Hepatocyte (in vitro differentiated cells): ENCODE data around the gene LAMB3. TPM values are rescaled to one million over a fixed set of nuclear protein-coding genes. Genes with fewer than 3 reads are reported as not detected.

ENCODE experiments used
- DNase-seq: peaks from one replicate; pipeline ENCODE4 v3.0.0-alpha.2; 2016; ENCODE audit warnings: low spot score
- H2AFZ ChIP-seq: fragments of 200-600 bp; sonication (generic); 2 replicates; pipeline ENCODE4 v1.6.0; 2016; ENCODE audit warnings: antibody characterized with exemption, mild to moderate bottlenecking
- H3K27ac ChIP-seq: fragments of 200-600 bp; sonication (generic); 2 replicates; pipeline ENCODE4 v1.5.1; 2016; ENCODE audit warnings: mild to moderate bottlenecking
- H3K27me3 ChIP-seq: fragments of 200-600 bp; sonication (generic); 2 replicates; pipeline ENCODE4 v1.6.1; 2016
- H3K36me3 ChIP-seq: fragments of 200-600 bp; sonication (generic); replicated peaks from 2 replicates; pipeline ENCODE4 v1.5.1; 2016; ENCODE audit warnings: low read depth; ENCODE audit not compliant: insufficient read depth
- H3K4me1 ChIP-seq: fragments of 200-600 bp; sonication (generic); 2 replicates; pipeline ENCODE4 v1.5.1; 2016; ENCODE audit warnings: mild to moderate bottlenecking, moderate library complexity; ENCODE audit not compliant: insufficient read depth
- H3K4me2 ChIP-seq: fragments of 200-600 bp; sonication (generic); 2 replicates; pipeline ENCODE4 v1.6.0; 2016
- H3K4me3 ChIP-seq: fragments of 200-600 bp; sonication (generic); 2 replicates; pipeline ENCODE4 v1.5.1; 2016; ENCODE audit warnings: mild to moderate bottlenecking
- H3K79me2 ChIP-seq: fragments of 200-600 bp; sonication (generic); 2 replicates; pipeline ENCODE4 v1.6.0; 2017; ENCODE audit warnings: mild to moderate bottlenecking
- H3K9me2 ChIP-seq: fragments of 200-600 bp; sonication (generic); replicated peaks from 2 replicates; pipeline ENCODE4 v1.6.0; 2017; ENCODE audit warnings: mild to moderate bottlenecking; ENCODE audit not compliant: insufficient read depth
- H3K9me3 ChIP-seq: fragments of 200-600 bp; sonication (generic); 2 replicates; pipeline ENCODE4 v1.5.1; 2016; ENCODE audit warnings: low read depth, mild to moderate bottlenecking
- H4K20me1 ChIP-seq: fragments of 200-600 bp; sonication (generic); 2 replicates; pipeline ENCODE4 v1.6.0; 2016; ENCODE audit warnings: mild to moderate bottlenecking; ENCODE audit not compliant: insufficient read depth, poor library complexity, severe bottlenecking
- EZH2 ChIP-seq: fragments of 200-600 bp; sonication (generic); IDR thresholded peaks from 2 replicates; pipeline ENCODE4 v1.6.1; 2016; ENCODE audit warnings: antibody characterized with exemption, mild to moderate bottlenecking, borderline replicate concordance
- EZH2phosphoT487 ChIP-seq: fragments of 200-600 bp; sonication (generic); IDR thresholded peaks from one replicate; pipeline ENCODE4 v1.6.1; 2018; ENCODE audit warnings: antibody characterized with exemption, mild to moderate bottlenecking, low read depth, moderate library complexity; ENCODE audit not compliant: unreplicated experiment, severe bottlenecking
- WGBS: methylation state at CpG from one replicate; pipeline ENCODE4 v1.1.6; 2016; ENCODE audit warnings: low lambda C conversion rate; ENCODE audit errors: missing lambda C conversion rate; 5-methylcytosine and 5-hydroxymethylcytosine counted together
- polyA plus RNA-seq: library from polyadenylated mRNA; unstranded; fragments of >200 nt; fragmentation: Nextera tagmentation; extraction: Ambion mirVana; gene quantifications from 2 replicates; pipeline ENCODE4 v1.2.1, GENCODE V29; 2016
- total RNA-seq: library from RNA; depleted of rRNA; stranded (reverse); fragments of >200 nt; gene quantifications from 2 replicates; pipeline ENCODE4 v1.2.3, GENCODE V29; 2014
- TF ChIP-seq, protein P1 (sequence below): fragments of 200-600 bp; sonication (generic); IDR thresholded peaks from 2 replicates; pipeline ENCODE4 v1.5.1; 2016; ENCODE audit warnings: antibody characterized with exemption, mild to moderate bottlenecking; ENCODE audit not compliant: poor library complexity

The LAMB3 gene
- total and polyA plus RNA-seq, 2 experiments from 2014 or later = 55.9 to 76.9 TPM

DNA sequence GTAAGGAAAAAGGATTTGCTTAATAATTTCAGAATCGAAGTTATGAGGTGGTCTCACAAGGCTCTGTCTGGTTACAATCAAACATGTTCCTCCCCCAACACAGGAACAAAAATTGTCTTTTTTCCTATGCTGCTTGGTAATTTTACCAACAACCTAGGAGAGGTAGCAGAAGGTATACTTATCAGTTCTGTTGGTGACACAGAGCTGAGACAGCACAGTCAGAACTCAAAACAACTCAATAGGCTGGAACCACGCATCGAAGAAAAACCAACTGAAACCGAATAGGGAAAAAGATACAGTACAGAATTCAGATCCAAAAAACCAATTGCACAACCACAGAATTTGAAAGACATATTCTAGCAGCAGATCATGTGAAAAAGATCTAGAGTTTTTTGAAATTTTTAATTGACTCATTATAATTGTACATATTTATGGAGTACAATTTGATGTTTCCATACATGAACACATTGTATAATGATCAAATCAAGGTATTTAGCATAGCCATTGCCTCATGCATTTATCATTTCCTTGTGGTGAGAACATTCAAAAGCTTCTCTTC lies 26.8 kb upstream of the LAMB3 start:
- no peaks in the 10 kb centered on the region for H3K36me3 ChIP-seq
- 94% methylated on average over 4 of the region's 4 CpGs for WGBS

DNA sequence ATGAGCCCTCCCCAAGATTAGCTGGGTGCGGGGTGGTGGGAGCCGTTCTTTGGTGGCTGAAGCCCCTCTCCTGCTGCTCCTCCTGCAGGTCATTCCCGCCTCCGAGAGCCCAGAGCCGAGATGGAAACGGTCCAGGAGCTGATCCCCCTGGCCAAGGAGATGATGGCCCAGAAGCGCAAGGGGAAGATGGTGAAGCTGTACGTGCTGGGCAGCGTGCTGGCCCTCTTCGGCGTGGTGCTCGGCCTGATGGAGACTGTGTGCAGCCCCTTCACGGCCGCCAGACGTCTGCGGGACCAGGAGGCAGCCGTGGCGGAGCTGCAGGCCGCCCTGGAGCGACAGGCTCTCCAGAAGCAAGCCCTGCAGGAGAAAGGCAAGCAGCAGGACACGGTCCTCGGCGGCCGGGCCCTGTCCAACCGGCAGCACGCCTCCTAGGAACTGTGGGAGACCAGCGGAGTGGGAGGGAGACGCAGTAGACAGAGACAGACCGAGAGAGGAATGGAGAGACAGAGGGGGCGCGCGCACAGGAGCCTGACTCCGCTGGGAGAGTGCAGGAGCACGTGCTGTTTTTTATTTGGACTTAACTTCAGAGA lies 23.4 kb upstream of the LAMB3 start:
- no peak overlapping the region for H3K27ac ChIP-seq
- peak overlapping the region; percentile 94 for H3K4me2 ChIP-seq
- no peaks in the 10 kb centered on the region for H3K36me3 ChIP-seq
- H3K4me1 ChIP-seq = peaks cover 28% of the 10 kb centered on the region
- TF ChIP-seq, protein P1, sequence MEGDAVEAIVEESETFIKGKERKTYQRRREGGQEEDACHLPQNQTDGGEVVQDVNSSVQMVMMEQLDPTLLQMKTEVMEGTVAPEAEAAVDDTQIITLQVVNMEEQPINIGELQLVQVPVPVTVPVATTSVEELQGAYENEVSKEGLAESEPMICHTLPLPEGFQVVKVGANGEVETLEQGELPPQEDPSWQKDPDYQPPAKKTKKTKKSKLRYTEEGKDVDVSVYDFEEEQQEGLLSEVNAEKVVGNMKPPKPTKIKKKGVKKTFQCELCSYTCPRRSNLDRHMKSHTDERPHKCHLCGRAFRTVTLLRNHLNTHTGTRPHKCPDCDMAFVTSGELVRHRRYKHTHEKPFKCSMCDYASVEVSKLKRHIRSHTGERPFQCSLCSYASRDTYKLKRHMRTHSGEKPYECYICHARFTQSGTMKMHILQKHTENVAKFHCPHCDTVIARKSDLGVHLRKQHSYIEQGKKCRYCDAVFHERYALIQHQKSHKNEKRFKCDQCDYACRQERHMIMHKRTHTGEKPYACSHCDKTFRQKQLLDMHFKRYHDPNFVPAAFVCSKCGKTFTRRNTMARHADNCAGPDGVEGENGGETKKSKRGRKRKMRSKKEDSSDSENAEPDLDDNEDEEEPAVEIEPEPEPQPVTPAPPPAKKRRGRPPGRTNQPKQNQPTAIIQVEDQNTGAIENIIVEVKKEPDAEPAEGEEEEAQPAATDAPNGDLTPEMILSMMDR = no peak
- TF ChIP-seq EZH2 (no peak), EZH2phosphoT487 (no peak)
- no peaks in the 10 kb centered on the region for H3K9me3 ChIP-seq
- peak overlapping the region; percentile 37 for H3K4me3 ChIP-seq
- peaks cover 30% of the 10 kb centered on the region for H3K27me3 ChIP-seq
- no peaks in the 10 kb centered on the region for H3K79me2 ChIP-seq
- 2% methylated on average over 34 of the region's 34 CpGs for WGBS
- H2AFZ ChIP-seq = peak overlapping the region; percentile 61
- H3K9me2 ChIP-seq = no peaks in the 10 kb centered on the region
- peak; percentile 37 for DNase-seq
- no peaks in the 10 kb centered on the region for H4K20me1 ChIP-seq

More for the DNA sequence above, 26.8 kb upstream of the LAMB3 start:
- no peak overlapping the region for H2AFZ ChIP-seq
- no peak overlapping the region for H3K4me2 ChIP-seq
- H3K4me1 ChIP-seq = peaks cover 19% of the 10 kb centered on the region
- no peaks in the 10 kb centered on the region for H4K20me1 ChIP-seq
- no peaks in the 10 kb centered on the region for H3K79me2 ChIP-seq
- no peak for DNase-seq
- TF ChIP-seq EZH2phosphoT487 (no peak), EZH2 (no peak)
- TF ChIP-seq, protein P1 = no peak
- H3K4me3 ChIP-seq = no peak overlapping the region
- no peaks in the 10 kb centered on the region for H3K9me3 ChIP-seq
- peaks cover 42% of the 10 kb centered on the region for H3K27me3 ChIP-seq
- no peaks in the 10 kb centered on the region for H3K9me2 ChIP-seq
- H3K27ac ChIP-seq = no peak overlapping the region

DNA sequence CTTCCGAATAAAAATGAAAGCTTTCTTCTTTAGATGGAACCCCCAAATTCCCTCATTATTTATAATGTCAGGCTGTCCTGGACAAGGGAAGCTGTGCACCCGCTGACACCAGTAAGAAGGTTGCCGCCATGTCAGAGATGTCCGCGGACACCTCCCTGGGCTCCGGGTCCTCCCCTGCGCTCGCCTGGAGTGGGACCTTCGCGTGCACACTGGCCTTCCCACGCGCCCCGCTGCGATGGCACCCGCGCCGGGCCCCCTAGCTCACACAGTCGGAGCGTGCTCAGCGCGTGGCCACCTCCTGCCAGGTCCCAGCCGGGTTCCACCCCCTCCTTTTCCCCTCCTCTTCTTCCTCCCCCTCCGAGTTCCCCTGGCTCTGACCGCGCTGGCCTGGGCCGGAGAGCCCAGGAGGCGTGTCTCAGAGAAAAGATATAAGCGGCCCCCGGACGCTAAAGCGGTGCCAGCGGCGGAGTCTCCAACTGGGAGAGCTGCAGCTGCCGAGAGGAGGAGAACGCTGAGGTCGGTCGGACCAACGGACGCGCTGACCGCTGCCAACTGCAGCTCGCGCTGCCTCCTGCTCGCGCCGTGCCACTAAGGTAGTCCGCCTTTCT lies 22.8 kb upstream of the LAMB3 start, which contains the start of gene G0S2:
TSS of gene G0S2 (plus strand) at position 456 of the 608 bp plus-strand sequence. CDS start 273 bp downstream, outside the sequence.
- Histone ChIP-seq H3K9me3 (no peaks in the 10 kb centered on the region), H3K27ac (peak within 1 kb of the TSS; percentile 14), H3K9me2 (no peaks in the 10 kb centered on the region), H4K20me1 (no peaks in the 10 kb centered on the region), H3K4me1 (peaks cover 28% of the 10 kb centered on the region), H3K79me2 (no peaks in the 10 kb centered on the region), H3K27me3 (peaks cover 30% of the 10 kb centered on the region), H3K4me3 (peak within 1 kb of the TSS; percentile 37), H3K36me3 (no peaks in the 10 kb centered on the region), H3K4me2 (peak within 1 kb of the TSS; percentile 94), H2AFZ (peak within 1 kb of the TSS; percentile 61)
- TF ChIP-seq EZH2phosphoT487 (peak; percentile 94), EZH2 (no peak)
- TF ChIP-seq, protein P1 = no peak
- 3% methylated on average over 40 of the region's 47 CpGs for WGBS
- peak; percentile 70 for DNase-seq
